GM19099 (cell line): ENCODE data around the gene IGF2BP3.

Source experiments
- POLR2A ChIP-seq: IDR thresholded peaks from 3 replicates; pipeline ENCODE4 v1.6.1; 2011; ENCODE audit warnings: low read depth; ENCODE audit not compliant: insufficient read length; ENCODE audit errors: extremely low read depth

IGF2BP3 gene

GRCh38 chr7:23474094-23474828 lies 4.0 kb upstream of the IGF2BP3 start:
- TF ChIP-seq POLR2A, result peak; percentile 91

DNA sequence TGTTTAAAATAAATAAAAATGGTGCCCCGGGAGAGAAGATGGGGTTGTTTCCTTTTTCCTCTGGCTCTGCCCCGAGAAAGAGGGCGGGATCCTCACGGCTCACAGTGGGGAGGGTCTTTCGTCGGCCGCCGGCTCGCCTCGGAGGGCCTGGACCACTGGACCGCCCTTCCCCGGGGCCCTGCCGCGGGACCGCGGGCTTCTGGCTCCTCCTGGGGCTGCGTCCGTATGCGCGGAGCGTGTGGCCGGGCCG lies 3.5 kb upstream of the IGF2BP3 start:
- TF ChIP-seq POLR2A, result no peak

DNA sequence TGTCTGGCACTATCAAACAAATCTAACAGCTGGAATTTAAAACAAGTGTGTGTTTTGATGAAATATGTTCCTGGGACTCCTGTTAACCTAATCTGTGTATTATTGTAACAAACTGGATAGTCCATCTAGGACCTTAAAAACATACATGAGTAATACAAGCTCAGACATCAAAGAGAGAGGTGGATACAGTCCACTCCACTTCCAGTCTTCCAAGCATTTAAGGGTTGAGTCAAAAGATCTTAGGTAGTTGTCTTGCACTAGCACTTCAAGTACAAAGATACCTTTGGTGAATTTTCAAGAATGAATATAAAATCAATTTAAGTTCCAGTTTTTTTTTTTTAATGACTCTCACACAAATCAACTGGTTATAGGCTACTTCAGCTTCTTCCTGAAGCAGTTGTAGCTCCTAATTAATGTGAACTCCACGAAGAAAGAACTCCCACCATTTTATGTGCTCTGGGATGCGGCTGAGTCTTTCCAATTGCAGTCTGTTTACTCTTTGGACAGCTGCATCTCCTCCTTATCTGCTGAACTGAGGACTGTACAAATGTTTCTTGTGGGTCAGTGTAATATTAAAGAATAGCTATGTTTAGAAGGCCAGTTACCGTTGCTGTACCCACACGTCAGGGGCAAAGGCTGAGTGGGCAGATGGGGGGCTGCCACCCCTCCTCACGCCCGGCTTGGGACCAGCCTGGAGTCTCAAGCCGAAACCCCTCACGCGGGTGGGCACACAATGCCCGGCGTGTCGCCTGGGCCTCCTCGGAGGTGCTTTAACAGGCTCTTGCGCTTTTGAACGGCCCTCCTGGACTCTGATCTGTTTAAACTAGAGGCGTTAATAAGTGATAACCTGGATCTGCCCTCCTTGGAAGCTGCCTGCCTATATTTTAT lies 2.9 kb upstream of the IGF2BP3 start:
- TF ChIP-seq POLR2A, result no peak

DNA sequence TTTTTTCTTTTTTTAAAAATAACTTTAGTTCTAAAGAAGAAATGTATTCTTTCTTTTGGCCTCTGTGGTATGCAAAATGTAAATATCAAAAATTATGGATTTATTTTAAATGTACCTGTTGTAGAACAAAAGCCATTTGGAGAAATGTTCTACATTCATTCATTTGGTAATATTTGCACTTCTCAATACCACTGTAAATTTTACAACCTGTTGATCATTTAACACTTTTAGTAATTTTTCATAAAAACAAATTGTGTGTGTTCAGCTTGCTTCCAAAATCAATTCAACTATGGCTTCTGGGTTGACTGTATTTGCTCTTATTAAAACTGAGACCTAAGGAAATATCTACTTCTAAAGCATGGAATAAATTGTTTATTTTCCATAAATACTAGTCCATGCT lies 2.3 kb upstream of the IGF2BP3 start:
- TF ChIP-seq POLR2A, result no peak

- no peak for TF ChIP-seq POLR2A
Observed at GRCh38 chr7:23472046-23472445, 1.8 kb upstream of the IGF2BP3 start.

DNA sequence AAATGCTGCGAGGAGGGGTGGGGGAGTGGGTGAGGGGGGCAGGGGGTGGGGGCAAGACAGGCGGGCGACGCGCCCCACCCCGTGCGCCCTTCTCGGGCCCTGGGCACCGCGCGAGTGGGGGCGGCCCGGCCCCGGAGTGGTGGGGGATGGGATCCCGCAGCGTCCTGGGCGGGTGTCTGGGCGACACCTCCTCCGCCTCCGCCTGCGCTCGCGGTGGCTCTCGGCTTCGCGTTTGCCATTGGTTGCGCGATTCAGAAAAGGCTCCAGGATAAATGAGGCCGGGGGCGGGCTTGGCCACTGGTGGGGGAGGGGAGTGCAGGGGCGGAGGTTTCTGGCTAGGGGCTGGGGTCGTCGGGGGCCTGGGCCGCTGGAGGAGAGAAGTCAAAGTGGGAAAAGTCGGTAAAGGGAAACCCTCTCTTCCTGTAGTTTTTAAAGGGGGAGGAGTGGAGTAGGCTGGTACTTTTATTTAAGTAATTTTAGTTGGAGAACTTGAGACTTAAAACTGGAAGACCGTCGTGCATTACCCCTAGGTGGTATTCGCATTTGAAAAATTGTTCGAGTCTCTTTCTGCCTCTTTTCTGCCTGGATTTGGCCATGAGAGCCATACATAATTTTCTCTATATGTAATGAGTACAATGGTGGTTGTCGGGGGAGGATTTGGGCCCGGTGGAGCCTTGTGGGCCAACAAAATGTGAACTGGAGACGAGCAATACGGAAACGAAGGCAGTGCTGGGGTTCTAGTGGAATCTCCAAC lies 992 bp upstream of the IGF2BP3 start:
- TF ChIP-seq POLR2A, result peak; percentile 62

DNA sequence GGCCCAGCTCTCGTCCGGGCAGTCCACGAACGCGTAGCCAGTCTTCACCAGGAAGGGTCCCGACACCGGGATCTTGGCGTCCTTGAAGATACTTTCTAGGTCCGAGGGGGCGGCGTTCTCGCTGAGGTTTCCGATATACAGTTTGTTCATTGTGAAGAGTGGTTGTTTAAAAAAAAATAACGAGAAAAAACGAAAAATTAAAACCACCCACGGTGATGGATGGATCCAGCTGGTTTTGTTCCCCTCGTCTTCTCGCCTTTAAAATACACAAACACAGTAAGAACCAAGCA lies 385 bp downstream of the IGF2BP3 start:
- no peak for TF ChIP-seq POLR2A

GRCh38 chr7:23469150-23469960 lies 936 bp downstream of the IGF2BP3 start:
- TF ChIP-seq POLR2A, result peak; percentile 22

- TF ChIP-seq POLR2A, result no peak
Observed at GRCh38 chr7:23468526-23469149, 1.7 kb downstream of the IGF2BP3 start.

DNA sequence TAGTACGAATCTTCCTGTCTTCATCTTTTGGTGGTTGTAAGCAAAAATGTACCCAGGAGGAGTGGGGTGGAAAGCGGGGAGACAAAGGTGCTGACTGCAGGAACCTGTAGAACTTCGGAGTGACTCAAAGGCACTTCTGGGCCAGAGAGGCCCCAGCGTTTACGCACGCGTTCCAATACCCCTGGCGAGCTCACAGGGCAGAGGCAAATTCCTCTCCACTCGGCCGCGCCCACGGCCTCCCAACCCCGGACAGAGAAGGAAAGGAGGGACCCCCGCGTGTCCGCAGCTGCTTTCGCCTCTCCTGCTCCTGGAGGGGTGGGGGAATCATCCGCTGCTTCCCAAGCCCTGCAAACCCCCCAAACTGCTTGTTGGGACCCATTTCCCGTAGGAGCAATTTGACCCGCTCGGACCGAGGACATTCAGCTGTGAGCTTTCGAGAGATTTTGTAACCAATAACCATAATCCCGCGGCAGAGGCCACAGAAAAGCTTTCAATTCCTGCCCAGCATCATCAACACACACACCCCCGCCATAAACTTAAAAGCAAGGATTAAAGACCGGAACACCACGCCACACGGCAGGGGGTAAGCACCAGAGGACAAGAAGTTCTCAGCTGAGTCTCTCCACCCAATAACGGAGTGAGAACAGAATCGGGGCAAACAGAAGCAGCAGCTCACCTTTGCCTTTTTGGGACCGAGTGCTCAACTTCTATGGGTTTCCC lies 2.3 kb downstream of the IGF2BP3 start:
- peak; percentile 24 for TF ChIP-seq POLR2A

- no peak for TF ChIP-seq POLR2A
Observed at GRCh38 chr7:23467291-23467805, 2.9 kb downstream of the IGF2BP3 start.

DNA sequence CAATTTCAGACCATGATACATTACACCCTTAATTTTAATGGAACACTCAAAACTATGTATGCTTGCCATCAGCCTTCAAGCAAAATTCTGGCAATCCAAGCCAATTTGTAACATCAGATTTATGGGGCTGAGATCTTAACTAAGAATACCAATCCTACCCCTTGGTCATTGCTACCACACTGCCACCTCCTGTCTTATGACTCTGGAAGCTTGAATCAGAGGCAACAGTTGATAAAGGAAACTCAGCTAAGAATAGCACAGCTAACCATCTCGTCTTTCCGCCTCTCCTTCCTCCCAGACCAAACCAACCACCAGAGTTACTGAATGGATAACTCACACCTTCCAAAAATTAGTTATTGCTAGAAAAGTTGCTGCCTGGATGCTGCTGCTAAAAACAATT lies 7.4 kb downstream of the IGF2BP3 start:
- no peak for TF ChIP-seq POLR2A

GRCh38 chr7:23458044-23458443 lies 12.2 kb downstream of the IGF2BP3 start:
- TF ChIP-seq POLR2A, result no peak

DNA sequence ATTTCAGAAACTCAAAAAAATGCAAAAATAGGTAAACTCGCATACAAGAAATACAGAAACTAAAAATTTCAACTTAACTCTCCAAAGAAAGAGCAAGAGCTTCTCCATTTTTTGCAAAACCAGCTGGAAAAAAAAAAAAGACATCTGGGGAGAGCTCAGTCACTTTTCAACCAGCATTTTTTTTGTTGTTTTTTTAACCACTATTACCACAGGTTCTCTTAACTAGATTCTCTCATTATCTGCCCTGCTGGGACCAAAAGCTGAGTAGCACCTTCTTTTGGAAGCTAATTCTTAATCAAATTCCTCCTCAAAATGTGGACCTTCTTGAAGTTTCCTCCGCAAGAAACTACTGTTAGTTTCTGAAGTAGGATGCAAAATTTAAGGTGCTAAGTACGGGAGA lies 14.2 kb downstream of the IGF2BP3 start:
- no peak for TF ChIP-seq POLR2A

GRCh38 chr7:23454881-23455526 lies 15.3 kb downstream of the IGF2BP3 start:
- TF ChIP-seq POLR2A, result no peak
